Breast epithelium (tissue), 3 donors: ENCODE measurements around the gene KLF6.

Experiments used
- POLR2A ChIP-seq: fragments of 450-650 bp; IDR thresholded peaks from one replicate; pipeline ENCODE4 v1.6.1; 2016; ENCODE audit warnings: antibody characterized with exemption, mild to moderate bottlenecking, moderate library complexity
- TF ChIP-seq, protein P1 (sequence below), 3 donors: fragments of 450-650 bp; IDR thresholded peaks; one replicate each; pipeline ENCODE4 v1.5.1; 2016 to 2017; ENCODE audit warnings: antibody characterized with exemption in 3 of 3, mild to moderate bottlenecking in 3 of 3, moderate library complexity in 3 of 3

DNA sequence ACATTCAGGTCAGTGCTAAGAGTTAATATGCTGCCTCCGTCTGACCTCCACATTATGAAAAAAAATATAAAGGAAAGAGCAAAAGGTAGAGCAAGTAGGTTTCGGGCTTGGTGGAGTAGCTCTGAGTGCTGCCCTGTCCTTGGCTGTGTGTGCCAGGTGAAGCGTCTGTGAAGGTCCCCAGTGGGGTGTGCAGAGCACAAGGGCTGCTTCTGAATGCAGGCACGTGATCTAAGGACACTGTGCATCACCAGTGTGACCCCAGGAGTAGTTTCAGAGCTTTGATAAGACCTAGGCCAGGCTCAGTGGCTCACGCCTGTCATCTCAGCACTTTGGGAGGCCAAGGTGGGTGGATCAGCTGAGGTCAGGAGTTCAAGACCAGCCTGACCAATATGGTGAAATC is 36.0 kb downstream of the KLF6 start:
- TF ChIP-seq, protein P1, sequence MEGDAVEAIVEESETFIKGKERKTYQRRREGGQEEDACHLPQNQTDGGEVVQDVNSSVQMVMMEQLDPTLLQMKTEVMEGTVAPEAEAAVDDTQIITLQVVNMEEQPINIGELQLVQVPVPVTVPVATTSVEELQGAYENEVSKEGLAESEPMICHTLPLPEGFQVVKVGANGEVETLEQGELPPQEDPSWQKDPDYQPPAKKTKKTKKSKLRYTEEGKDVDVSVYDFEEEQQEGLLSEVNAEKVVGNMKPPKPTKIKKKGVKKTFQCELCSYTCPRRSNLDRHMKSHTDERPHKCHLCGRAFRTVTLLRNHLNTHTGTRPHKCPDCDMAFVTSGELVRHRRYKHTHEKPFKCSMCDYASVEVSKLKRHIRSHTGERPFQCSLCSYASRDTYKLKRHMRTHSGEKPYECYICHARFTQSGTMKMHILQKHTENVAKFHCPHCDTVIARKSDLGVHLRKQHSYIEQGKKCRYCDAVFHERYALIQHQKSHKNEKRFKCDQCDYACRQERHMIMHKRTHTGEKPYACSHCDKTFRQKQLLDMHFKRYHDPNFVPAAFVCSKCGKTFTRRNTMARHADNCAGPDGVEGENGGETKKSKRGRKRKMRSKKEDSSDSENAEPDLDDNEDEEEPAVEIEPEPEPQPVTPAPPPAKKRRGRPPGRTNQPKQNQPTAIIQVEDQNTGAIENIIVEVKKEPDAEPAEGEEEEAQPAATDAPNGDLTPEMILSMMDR (IDR thresholded peaks at IDR 0.05) = no peak
- no peak for TF ChIP-seq POLR2A
